HepG2 (cell line): ENCODE results near the gene ARHGAP29. TPM values are rescaled to one million over a fixed set of nuclear protein-coding genes. Genes with fewer than 3 reads are reported as not detected.
A peak's percentile ranks its signal among the peaks of the same experiment; 100 is the strongest.

Source experiments
- AHR ChIP-seq: IDR thresholded peaks from 2 replicates; pipeline ENCODE4 v1.6.1; 2018; ENCODE audit warnings: missing genetic modification reagents, missing compliant biosample characterization
- BORCS8-MEF2B ChIP-seq: sonication (generic); formaldehyde crosslinking; IDR thresholded peaks from 2 replicates; pipeline ENCODE4 v1.8.0; 2022; ENCODE audit warnings: mild to moderate bottlenecking, missing genetic modification reagents
- CEBPZ ChIP-seq: IDR thresholded peaks from 2 replicates; pipeline ENCODE4 v1.6.1; 2012; ENCODE audit warnings: low read length, improper control_type of control experiment
- CREBL2 ChIP-seq: sonication (generic); formaldehyde crosslinking; IDR thresholded peaks from 2 replicates; pipeline ENCODE4 v1.8.1; 2023; ENCODE audit warnings: missing genetic modification reagents, mild to moderate bottlenecking, borderline replicate concordance
- NFKB2 ChIP-seq: sonication (generic); formaldehyde crosslinking; IDR thresholded peaks from 2 replicates; pipeline ENCODE4 v1.4.0; 2020; ENCODE audit warnings: missing genetic modification reagents, borderline replicate concordance
- NR2F1 ChIP-seq, 2 experiments: fragments of 450-650 bp in 1 of 2; formaldehyde crosslinking in 1 of 2; IDR thresholded peaks; 2 replicates each; pipeline versions ENCODE4 v1.5.0 to v1.6.1; 2016 to 2020; ENCODE audit warnings: mild to moderate bottlenecking in 1 of 2, missing compliant biosample characterization in 1 of 2, missing genetic modification reagents in 1 of 2, moderate library complexity in 1 of 2
- NRL ChIP-seq: sonication (generic); formaldehyde crosslinking; IDR thresholded peaks from 2 replicates; pipeline ENCODE4 v1.5.0; 2020; ENCODE audit warnings: missing genetic modification reagents, mild to moderate bottlenecking, moderate library complexity, borderline replicate concordance
- POLR2G ChIP-seq: fragments of 200-400 bp; formaldehyde crosslinking; IDR thresholded peaks from 2 replicates; pipeline ENCODE4 v1.6.1; 2018; ENCODE audit warnings: mild to moderate bottlenecking, low read depth, low read length, moderate library complexity
- PRDM15 ChIP-seq: sonication (generic); formaldehyde crosslinking; IDR thresholded peaks from 2 replicates; pipeline ENCODE4 v1.4.0; 2020; ENCODE audit warnings: missing genetic modification reagents
- SRY ChIP-seq: sonication (generic); formaldehyde crosslinking; IDR thresholded peaks from 2 replicates; pipeline ENCODE4 v1.8.0; 2022; ENCODE audit warnings: mild to moderate bottlenecking, missing genetic modification reagents
- ZMYM4 ChIP-seq: sonication (generic); formaldehyde crosslinking; IDR thresholded peaks from 2 replicates; pipeline ENCODE4 v1.8.1; 2023; ENCODE audit warnings: mild to moderate bottlenecking, missing genetic modification reagents
- ZNF136 ChIP-seq: sonication (generic); formaldehyde crosslinking; IDR thresholded peaks from 2 replicates; pipeline ENCODE4 v1.8.1; 2022; ENCODE audit warnings: low read depth, mild to moderate bottlenecking, moderate library complexity, missing genetic modification reagents
- ZNF33A ChIP-seq: sonication (generic); formaldehyde crosslinking; IDR thresholded peaks from 2 replicates; pipeline ENCODE4 v1.5.1; 2020; ENCODE audit warnings: missing genetic modification reagents, mild to moderate bottlenecking, moderate library complexity, borderline replicate concordance
- ZNF503 ChIP-seq: sonication (generic); formaldehyde crosslinking; IDR thresholded peaks from 2 replicates; pipeline ENCODE4 v1.4.0; 2020; ENCODE audit warnings: missing genetic modification reagents
- ZNF7 ChIP-seq: IDR thresholded peaks from 2 replicates; pipeline ENCODE4 v1.6.1; 2016; ENCODE audit warnings: missing biosample characterization, missing genetic modification reagents
- ZNF792 ChIP-seq: IDR thresholded peaks from 2 replicates; pipeline ENCODE4 v1.6.1; 2016
- polyA plus RNA-seq, 8 experiments: library from polyadenylated mRNA; depleted of rRNA in 3 of 8; stranded (reverse) in 7 of 8; unstranded in 1 of 8; fragments of >200 nt; fragmentation: Illumina TruSeq in 4 of 8; extraction: Trizol in 4 of 8; gene quantifications; 2 replicates each; pipeline versions ENCODE4 v1.2.1 to v1.2.3, GENCODE V29; 2011 to 2016; ENCODE audit warnings: low read depth in 4 of 8, missing spikeins in 1 of 8, mixed read lengths in 1 of 8; ENCODE audit not compliant: insufficient read depth in 1 of 8
- total RNA-seq, 5 experiments: library from RNA; depleted of rRNA; stranded (reverse); fragments of >200 nt; fragmentation: Illumina TruSeq; extraction: Trizol; gene quantifications; 2 replicates each; pipeline ENCODE4 v1.2.3, GENCODE V29; 2016; ENCODE audit warnings: low read depth in 1 of 5

ARHGAP29 gene
- total and polyA plus RNA-seq, 2 of the 13 experiments (the other 11 are each of a cell fraction or from before 2014, with no cell fraction given) = 12.8 to 18.3 TPM

GRCh38 chr1:94125551-94126514, 111.6 kb downstream of the ARHGAP29 start (continued):
- TF ChIP-seq NRL (CRISPR knock-in tag) (no peak), CEBPZ (no peak), PRDM15 (CRISPR knock-in tag) (peak; percentile 94), ZNF33A (peak; percentile 76; the same call in 1 of the 2 replicates), ZNF136 (CRISPR knock-in tag) (0 out of 2 replicates have a peak, but pooled peaks have one; percentile 76), ZNF792 (no peak), ZMYM4 (CRISPR knock-in tag) (peak; percentile 100), SRY (peak; percentile 39; the same call in 1 of the 2 replicates), NR2F1 (CRISPR knock-in tag; IDR thresholded peaks at IDR 0.05) (peak; percentile 73 to 80; a peak in 3 of 4 replicates), NFKB2 (CRISPR knock-in tag) (no peak), ZNF7 (CRISPR knock-in tag) (no peak), ZNF503 (CRISPR knock-in tag) (peak; percentile 89), CREBL2 (CRISPR knock-in tag) (no peak), POLR2G (no peak), BORCS8-MEF2B (CRISPR knock-in tag) (no peak), AHR (CRISPR knock-in tag) (no peak)
